Measurements from ENCODE around the gene GJC2. TPM values are rescaled to one million over a fixed set of nuclear protein-coding genes. Genes with fewer than 3 reads are reported as not detected.

The GJC2 gene
- total and polyA plus RNA-seq, 4 donors: 0.10 to 0.79 (median 0.25) TPM; not detected in 1

- TF ChIP-seq CTCF (IDR thresholded peaks at IDR 0.05; ENCODE audit: low read depth, low read length, missing input control) (no peak), YY1 (IDR thresholded peaks at IDR 0.05) (no peak), RAD21 (IDR thresholded peaks at IDR 0.05) (no peak), EGR1 (IDR thresholded peaks at IDR 0.05; ENCODE audit: low read depth in 2 of 2) (no peak), FOXA1 (IDR thresholded peaks at IDR 0.05) (no peak), FOXA2 (IDR thresholded peaks at IDR 0.05) (no peak), ATF3 (IDR thresholded peaks at IDR 0.05) (no peak), HNF4A (conservative IDR thresholded peaks at IDR 0.05) (no peak)
Observed at GRCh38 chr1:228171221-228171891, 21.6 kb downstream of the GJC2 start (continued).

GRCh38 chr1:228172591-228173527, 23.1 kb downstream of the GJC2 start:
- Histone ChIP-seq H3K36me3 (ENCODE audit: control insufficient read depth in 4 of 4, insufficient read depth in 3 of 4, low read depth in 1 of 4, low read length in 3 of 4) (peaks cover 0 to 7% (median 4%) of the 10 kb centered on the region in 4 donors), H3K27me3 (ENCODE audit: control insufficient read depth in 4 of 4, insufficient read depth in 4 of 4, low read length in 3 of 4) (no peaks in the 10 kb centered on the region), H3K9me3 (ENCODE audit: control insufficient read depth in 4 of 4, low read length in 3 of 4) (no peaks in the 10 kb centered on the region), H3K4me3 (ENCODE audit: low read depth in 1 of 3, low read length in 3 of 3) (no peak overlapping the region), H3K27ac (ENCODE audit: low read depth in 1 of 2, low read length in 2 of 2) (no peak overlapping the region), H3K4me1 (ENCODE audit: control insufficient read depth in 4 of 4, insufficient read depth in 4 of 4, low read length in 3 of 4) (no peaks in the 10 kb centered on the region), H3K9ac (ENCODE audit: low read depth in 1 of 2, low read length in 2 of 2) (no peak overlapping the region)
- no peak for DNase-seq (ENCODE audit: low spot score)
- TF ChIP-seq MAX (IDR thresholded peaks at IDR 0.05) (no peak), RAD21 (IDR thresholded peaks at IDR 0.05) (no peak), NR2F2 (IDR thresholded peaks at IDR 0.05) (no peak), HNF4G (IDR thresholded peaks at IDR 0.05) (no peak), EGR1 (IDR thresholded peaks at IDR 0.05; ENCODE audit: low read depth in 2 of 2) (no peak), GABPA (IDR thresholded peaks at IDR 0.05 in 1 of 2, conservative IDR thresholded peaks at IDR 0.05 in 1 of 2) (no peak), YY1 (IDR thresholded peaks at IDR 0.05) (no peak), RXRA (IDR thresholded peaks at IDR 0.05) (no peak), CTCF (IDR thresholded peaks at IDR 0.05; ENCODE audit: low read depth, low read length, missing input control) (no peak), ZBTB33 (IDR thresholded peaks at IDR 0.05) (no peak), HNF4A (conservative IDR thresholded peaks at IDR 0.05) (no peak), FOXA2 (IDR thresholded peaks at IDR 0.05) (no peak), FOXA1 (IDR thresholded peaks at IDR 0.05) (no peak), SP1 (IDR thresholded peaks at IDR 0.05) (no peak), TAF1 (conservative IDR thresholded peaks at IDR 0.05) (no peak), ATF3 (IDR thresholded peaks at IDR 0.05) (no peak), REST (IDR thresholded peaks at IDR 0.05) (no peak), JUND (IDR thresholded peaks at IDR 0.05) (no peak)
- WGBS: 89% methylated on average over 21 of the region's 21 CpGs
